Measurements from ENCODE around the gene GGT7.

GRCh38 chr20:34861386-34862084, 11.1 kb downstream of the GGT7 start:
- TF ChIP-seq, protein P1, sequence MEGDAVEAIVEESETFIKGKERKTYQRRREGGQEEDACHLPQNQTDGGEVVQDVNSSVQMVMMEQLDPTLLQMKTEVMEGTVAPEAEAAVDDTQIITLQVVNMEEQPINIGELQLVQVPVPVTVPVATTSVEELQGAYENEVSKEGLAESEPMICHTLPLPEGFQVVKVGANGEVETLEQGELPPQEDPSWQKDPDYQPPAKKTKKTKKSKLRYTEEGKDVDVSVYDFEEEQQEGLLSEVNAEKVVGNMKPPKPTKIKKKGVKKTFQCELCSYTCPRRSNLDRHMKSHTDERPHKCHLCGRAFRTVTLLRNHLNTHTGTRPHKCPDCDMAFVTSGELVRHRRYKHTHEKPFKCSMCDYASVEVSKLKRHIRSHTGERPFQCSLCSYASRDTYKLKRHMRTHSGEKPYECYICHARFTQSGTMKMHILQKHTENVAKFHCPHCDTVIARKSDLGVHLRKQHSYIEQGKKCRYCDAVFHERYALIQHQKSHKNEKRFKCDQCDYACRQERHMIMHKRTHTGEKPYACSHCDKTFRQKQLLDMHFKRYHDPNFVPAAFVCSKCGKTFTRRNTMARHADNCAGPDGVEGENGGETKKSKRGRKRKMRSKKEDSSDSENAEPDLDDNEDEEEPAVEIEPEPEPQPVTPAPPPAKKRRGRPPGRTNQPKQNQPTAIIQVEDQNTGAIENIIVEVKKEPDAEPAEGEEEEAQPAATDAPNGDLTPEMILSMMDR (IDR thresholded peaks at IDR 0.05; ENCODE audit: insufficient read depth, low read length, poor library complexity, severe bottlenecking): no peak
- no peak for TF ChIP-seq EZH2phosphoT487 (conservative IDR thresholded peaks at IDR 0.05; ENCODE audit: low read length)
